Naive thymus-derived CD8-positive, alpha-beta T cell (primary cell): ENCODE measurements around the gene CDC42BPG. TPM values are rescaled to one million over a fixed set of nuclear protein-coding genes. Genes with fewer than 3 reads are reported as not detected.
A peak's percentile ranks its signal among the peaks of the same experiment; 100 is the strongest.

ENCODE experiments used
- ATAC-seq, 2 donors: fragments of 150-1000 bp; cut with Tn5 transposase in 1 of 2; sonication (Bioruptor Pico), chemical (Tn5 transposase) in 1 of 2; 1 replicate in 1 of 2; 2 replicates in 1 of 2; pipeline ENCODE4 v1.10.0; 2021; ENCODE audit warnings: mild to moderate bottlenecking in 2 of 2, moderate library complexity in 2 of 2
- POLR2A ChIA-PET: fragments of 350-600 bp; sonication (Branson Sonifier 250); formaldehyde crosslinking; loops from one replicate; lab custom pipeline; 2021; ENCODE audit warnings: antibody characterized with exemption; lab: Charles Lee
- DNase-seq, 10 donors: peaks; one replicate each; pipeline versions ENCODE4 v3.0.0 to v3.0.0-alpha.2; 2020 to 2022
- H3K27ac Mint-ChIP-seq, 10 donors: one replicate each; pipeline ENCODE4 v1.8.0; 2020 to 2022; ENCODE audit warnings: mild to moderate bottlenecking in 10 of 10, mixed read lengths in 10 of 10, moderate library complexity in 4 of 10, inconsistent platforms in 1 of 10
- H3K27me3 Mint-ChIP-seq, 5 donors: one replicate each; pipeline ENCODE4 v1.8.0; 2021 to 2022; ENCODE audit warnings: mixed read lengths in 5 of 5
- H3K36me3 Mint-ChIP-seq, 3 donors: one replicate each; pipeline ENCODE4 v1.8.0; 2020 to 2022; ENCODE audit warnings: mixed read lengths in 3 of 3, mild to moderate bottlenecking in 2 of 3, inconsistent platforms in 1 of 3
- H3K4me1 Mint-ChIP-seq, 4 donors: one replicate each; pipeline ENCODE4 v1.8.0; 2021 to 2022; ENCODE audit warnings: mixed read lengths in 4 of 4
- H3K4me3 Mint-ChIP-seq, 10 donors: one replicate each; pipeline ENCODE4 v1.8.0; 2020 to 2022; ENCODE audit warnings: mild to moderate bottlenecking in 10 of 10, mixed read lengths in 10 of 10, moderate library complexity in 6 of 10, inconsistent platforms in 1 of 10
- H3K9me3 Mint-ChIP-seq, 9 donors: one replicate each; pipeline ENCODE4 v1.8.0; 2020 to 2022; ENCODE audit warnings: mixed read lengths in 9 of 9, mild to moderate bottlenecking in 3 of 9, inconsistent platforms in 1 of 9, moderate library complexity in 1 of 9
- polyA plus RNA-seq, 3 donors: library from polyadenylated mRNA; unstranded; fragments of 300-500 nt; fragmentation: Illumina TruSeq; gene quantifications; one replicate each; pipeline ENCODE4 v1.2.3, GENCODE V29; 2021
- total RNA-seq, 8 experiments: library from RNA in 2 of 8; stranded (reverse) in 2 of 8; gene quantifications; one replicate each; pipeline ENCODE4 v1.2.3 and lab custom pipeline; 2021 to 2026

CDC42BPG gene
- total and polyA plus RNA-seq, 5 experiments from 2014 or later: 0.09 to 10.3 (median 0.38) TPM

- ATAC-seq: no peak
- peak overlapping the region; percentile 14 to 94 (median 80) for H3K27ac Mint-ChIP-seq
- no peak for DNase-seq
- H3K36me3 Mint-ChIP-seq: peaks cover 0 to 2% (median 0%) of the 10 kb centered on the region in 3 donors
- peak overlapping the region; percentile 62 to 85 (median 78) for H3K4me3 Mint-ChIP-seq
- H3K9me3 Mint-ChIP-seq: no peaks in the 10 kb centered on the region
- H3K4me1 Mint-ChIP-seq: peaks cover 25 to 53% (median 48%) of the 10 kb centered on the region in 4 donors
- H3K27me3 Mint-ChIP-seq: no peaks in the 10 kb centered on the region
- POLR2A ChIA-PET: interaction anchor here (0.6 to 29.4 kb wide), 8 partner anchors 33 to 290 kb away, joined by 3 to 2449 read pairs (median 6); partner anchors contain the start of genes EHD1, MAP4K2, RASGRP2 and SF1
Measured at GRCh38 chr11:64845129-64845775, 799 bp upstream of the CDC42BPG start.

GRCh38 chr11:64843686-64844329 is 645 bp downstream of the CDC42BPG start:
- no peaks in the 10 kb centered on the region for H3K9me3 Mint-ChIP-seq
- POLR2A ChIA-PET: interaction anchor here (0.6 to 29.4 kb wide), 10 partner anchors 33 to 486 kb away, joined by 3 to 2449 read pairs (median 6); partner anchors contain the start of genes EHD1, MAP4K2, MEN1 and RASGRP2
- peak; percentile 7 to 20 for ATAC-seq
- H3K36me3 Mint-ChIP-seq: peaks cover 0 to 7% (median 2%) of the 10 kb centered on the region in 3 donors
- H3K27me3 Mint-ChIP-seq: no peaks in the 10 kb centered on the region
- DNase-seq: no peak
- H3K4me1 Mint-ChIP-seq: peaks cover 21 to 40% (median 35%) of the 10 kb centered on the region in 4 donors
- H3K4me3 Mint-ChIP-seq: peak overlapping the region; percentile 79 to 95 (median 91)
- peak overlapping the region; percentile 68 to 94 (median 88) for H3K27ac Mint-ChIP-seq

GRCh38 chr11:64842851-64843685 is 1.4 kb downstream of the CDC42BPG start:
- no peaks in the 10 kb centered on the region for H3K27me3 Mint-ChIP-seq
- peak overlapping the region; percentile 36 to 95 (median 84) for H3K4me3 Mint-ChIP-seq
- ATAC-seq: no peak
- POLR2A ChIA-PET: interaction anchor here (1.0 to 29.4 kb wide), 7 partner anchors 32 to 269 kb away, joined by 3 to 2449 read pairs (median 6); partner anchors contain the start of genes EHD1, MEN1, RASGRP2 and SF1
- H3K36me3 Mint-ChIP-seq: peaks cover 0 to 7% (median 2%) of the 10 kb centered on the region in 3 donors
- peak overlapping the region in 5 of 10 donors; percentile 22 to 85 (median 68) for H3K27ac Mint-ChIP-seq
- peak in 1 of 10 donors; percentile 57 for DNase-seq
- H3K4me1 Mint-ChIP-seq: peaks cover 15 to 32% (median 28%) of the 10 kb centered on the region in 4 donors
- H3K9me3 Mint-ChIP-seq: no peaks in the 10 kb centered on the region

- Mint-ChIP-seq H3K27ac (no peak overlapping the region), H3K27me3 (no peaks in the 10 kb centered on the region), H3K4me3 (peak overlapping the region in 1 of 10 donors; percentile 10), H3K9me3 (no peaks in the 10 kb centered on the region), H3K36me3 (peaks cover 0 to 7% (median 2%) of the 10 kb centered on the region in 3 donors), H3K4me1 (peaks cover 13 to 27% (median 24%) of the 10 kb centered on the region in 4 donors)
- no peak for DNase-seq
- POLR2A ChIA-PET: interaction anchor here (1.8 to 29.4 kb wide), 3 partner anchors 32 to 99 kb away, joined by 6 to 2449 read pairs (median 45); partner anchors contain the start of genes EHD1, MEN1 and RASGRP2
- no peak for ATAC-seq
Measured at GRCh38 chr11:64842366-64842759, 2.1 kb downstream of the CDC42BPG start.

- Mint-ChIP-seq H3K4me3 (no peak overlapping the region), H3K9me3 (no peaks in the 10 kb centered on the region), H3K4me1 (peaks cover 11 to 22% (median 18%) of the 10 kb centered on the region in 4 donors), H3K36me3 (peaks cover 0 to 7% (median 2%) of the 10 kb centered on the region in 3 donors), H3K27ac (peak overlapping the region in 1 of 10 donors; percentile 11), H3K27me3 (no peaks in the 10 kb centered on the region)
- ATAC-seq: no peak
- POLR2A ChIA-PET: interaction anchor here (0.6 to 29.4 kb wide), 4 partner anchors 31 to 103 kb away, joined by 3 to 2449 read pairs (median 26); partner anchors contain the start of genes EHD1, MEN1 and RASGRP2
- no peak for DNase-seq
Measured at GRCh38 chr11:64841592-64842365, 2.7 kb downstream of the CDC42BPG start.

- POLR2A ChIA-PET: interaction anchor here (0.6 to 1.5 kb wide), 7 partner anchors 32 to 303 kb away, joined by 3 to 5 read pairs (median 4); partner anchors contain the start of genes ATG2A, RASGRP2 and SF1
- Mint-ChIP-seq H3K36me3 (peaks cover 0 to 7% (median 2%) of the 10 kb centered on the region in 3 donors), H3K27me3 (no peaks in the 10 kb centered on the region), H3K4me1 (peaks cover 11 to 19% (median 13%) of the 10 kb centered on the region in 4 donors), H3K27ac (no peak overlapping the region), H3K4me3 (no peak overlapping the region), H3K9me3 (no peaks in the 10 kb centered on the region)
- DNase-seq (no peak), ATAC-seq (no peak)
Measured at GRCh38 chr11:64839887-64840782, 4.3 kb downstream of the CDC42BPG start.

GRCh38 chr11:64839335-64839734 is 5.1 kb downstream of the CDC42BPG start:
- POLR2A ChIA-PET: interaction anchor here (0.7 to 1.5 kb wide), 3 partner anchors 60 to 95 kb away, joined by 3 to 5 read pairs (median 4); partner anchors contain the start of genes ATG2A, RASGRP2 and SF1
- peaks cover 9 to 15% (median 12%) of the 10 kb centered on the region in 4 donors for H3K4me1 Mint-ChIP-seq
- H3K4me3 Mint-ChIP-seq: no peak overlapping the region
- peaks cover 0 to 7% (median 2%) of the 10 kb centered on the region in 3 donors for H3K36me3 Mint-ChIP-seq
- H3K9me3 Mint-ChIP-seq: no peaks in the 10 kb centered on the region
- ATAC-seq (no peak), DNase-seq (no peak)
- no peak overlapping the region for H3K27ac Mint-ChIP-seq
- H3K27me3 Mint-ChIP-seq: no peaks in the 10 kb centered on the region

GRCh38 chr11:64838600-64839334 is 5.7 kb downstream of the CDC42BPG start:
- no peak overlapping the region for H3K27ac Mint-ChIP-seq
- no peak overlapping the region for H3K4me3 Mint-ChIP-seq
- peak in 1 of 10 donors; percentile 50 for DNase-seq
- peaks cover 6 to 10% (median 9%) of the 10 kb centered on the region in 4 donors for H3K4me1 Mint-ChIP-seq
- ATAC-seq: no peak
- no peaks in the 10 kb centered on the region for H3K27me3 Mint-ChIP-seq
- POLR2A ChIA-PET: interaction anchor here (0.5 to 0.7 kb wide), 2 partner anchors 94 to 1251 kb away, joined by 3 to 5 read pairs; partner anchors contain the start of gene RASGRP2
- peaks cover 0 to 7% (median 2%) of the 10 kb centered on the region in 3 donors for H3K36me3 Mint-ChIP-seq
- no peaks in the 10 kb centered on the region for H3K9me3 Mint-ChIP-seq

- peaks cover under 1 to 3% (median 2%) of the 10 kb centered on the region in 4 donors for H3K4me1 Mint-ChIP-seq
- ATAC-seq (no peak), DNase-seq (no peak)
- no peak overlapping the region for H3K27ac Mint-ChIP-seq
- POLR2A ChIA-PET: no interaction called here
- no peaks in the 10 kb centered on the region for H3K27me3 Mint-ChIP-seq
- H3K36me3 Mint-ChIP-seq: peaks cover 0 to 8% (median 2%) of the 10 kb centered on the region in 3 donors
- H3K9me3 Mint-ChIP-seq: no peaks in the 10 kb centered on the region
- H3K4me3 Mint-ChIP-seq: no peak overlapping the region
Measured at GRCh38 chr11:64837887-64838351, 6.5 kb downstream of the CDC42BPG start.
